Smooth muscle cell (in vitro differentiated cells): ENCODE data around the gene USP20. TPM values are rescaled to one million over a fixed set of nuclear protein-coding genes. Genes with fewer than 3 reads are reported as not detected.
A peak's percentile ranks its signal among the peaks of the same experiment; 100 is the strongest.

Source experiments
- DNase-seq: peaks from one replicate; lab custom pipeline; 2025; ENCODE audit not compliant: unreplicated experiment; lab: John Stamatoyannopoulos, UW
- H2AFZ ChIP-seq: fragments of 200-600 bp; sonication (generic); 2 replicates; pipeline ENCODE4 v1.6.0; 2016; ENCODE audit warnings: antibody characterized with exemption, low read depth, mild to moderate bottlenecking
- H3F3A ChIP-seq: fragments of 200-600 bp; sonication (generic); 2 replicates; pipeline ENCODE4 v1.6.0; 2017; ENCODE audit warnings: antibody characterized with exemption, low read depth
- H3K27ac ChIP-seq: fragments of 200-600 bp; sonication (generic); 2 replicates; pipeline ENCODE4 v1.5.1; 2016; ENCODE audit warnings: low read depth, mild to moderate bottlenecking
- H3K27me3 ChIP-seq: fragments of 200-600 bp; sonication (generic); 2 replicates; pipeline ENCODE4 v1.6.1; 2016; ENCODE audit warnings: low read depth, mild to moderate bottlenecking
- H3K36me3 ChIP-seq: fragments of 200-600 bp; sonication (generic); 2 replicates; pipeline ENCODE4 v1.5.1; 2016; ENCODE audit warnings: low read depth
- H3K4me1 ChIP-seq: fragments of 200-600 bp; sonication (generic); 2 replicates; pipeline ENCODE4 v1.5.1; 2016; ENCODE audit warnings: low read depth
- H3K4me2 ChIP-seq: fragments of 200-600 bp; sonication (generic); 2 replicates; pipeline ENCODE4 v1.6.0; 2016; ENCODE audit warnings: mild to moderate bottlenecking
- H3K4me3 ChIP-seq: fragments of 200-600 bp; sonication (generic); 2 replicates; pipeline ENCODE4 v1.5.1; 2016; ENCODE audit warnings: mild to moderate bottlenecking
- H3K79me2 ChIP-seq: fragments of 200-600 bp; sonication (generic); 2 replicates; pipeline ENCODE4 v1.6.0; 2016; ENCODE audit warnings: low read depth, mild to moderate bottlenecking
- H3K9ac ChIP-seq: fragments of 200-600 bp; sonication (generic); 2 replicates; pipeline ENCODE4 v1.6.0; 2016; ENCODE audit warnings: low read depth
- H3K9me3 ChIP-seq: fragments of 200-600 bp; sonication (generic); replicated peaks from 2 replicates; pipeline ENCODE4 v1.5.1; 2016; ENCODE audit warnings: low read depth
- H4K20me1 ChIP-seq: fragments of 200-600 bp; sonication (generic); 2 replicates; pipeline ENCODE4 v1.6.0; 2016; ENCODE audit warnings: low read depth
- WGBS: methylation state at CpG from one replicate; pipeline ENCODE4 v1.1.7; 2016; ENCODE audit warnings: low lambda C conversion rate; 5-methylcytosine and 5-hydroxymethylcytosine counted together
- polyA plus RNA-seq: library from polyadenylated mRNA; unstranded; fragments of >200 nt; fragmentation: Nextera tagmentation; extraction: Ambion mirVana; gene quantifications from 2 replicates; pipeline ENCODE4 v1.2.1, GENCODE V29; 2016
- total RNA-seq: library from RNA; depleted of rRNA; stranded (reverse); fragments of >200 nt; gene quantifications from 2 replicates; pipeline ENCODE4 v1.2.3, GENCODE V29; 2014
- TF ChIP-seq, protein P1 (sequence below): fragments of 200-600 bp; sonication (generic); IDR thresholded peaks from 2 replicates; pipeline ENCODE4 v1.5.1; 2017; ENCODE audit warnings: borderline replicate concordance, mild to moderate bottlenecking, antibody characterized with exemption; ENCODE audit not compliant: insufficient read depth, poor library complexity, severe bottlenecking

The USP20 gene
- total and polyA plus RNA-seq, 2 experiments from 2014 or later = 14.6 to 29.7 TPM

DNA sequence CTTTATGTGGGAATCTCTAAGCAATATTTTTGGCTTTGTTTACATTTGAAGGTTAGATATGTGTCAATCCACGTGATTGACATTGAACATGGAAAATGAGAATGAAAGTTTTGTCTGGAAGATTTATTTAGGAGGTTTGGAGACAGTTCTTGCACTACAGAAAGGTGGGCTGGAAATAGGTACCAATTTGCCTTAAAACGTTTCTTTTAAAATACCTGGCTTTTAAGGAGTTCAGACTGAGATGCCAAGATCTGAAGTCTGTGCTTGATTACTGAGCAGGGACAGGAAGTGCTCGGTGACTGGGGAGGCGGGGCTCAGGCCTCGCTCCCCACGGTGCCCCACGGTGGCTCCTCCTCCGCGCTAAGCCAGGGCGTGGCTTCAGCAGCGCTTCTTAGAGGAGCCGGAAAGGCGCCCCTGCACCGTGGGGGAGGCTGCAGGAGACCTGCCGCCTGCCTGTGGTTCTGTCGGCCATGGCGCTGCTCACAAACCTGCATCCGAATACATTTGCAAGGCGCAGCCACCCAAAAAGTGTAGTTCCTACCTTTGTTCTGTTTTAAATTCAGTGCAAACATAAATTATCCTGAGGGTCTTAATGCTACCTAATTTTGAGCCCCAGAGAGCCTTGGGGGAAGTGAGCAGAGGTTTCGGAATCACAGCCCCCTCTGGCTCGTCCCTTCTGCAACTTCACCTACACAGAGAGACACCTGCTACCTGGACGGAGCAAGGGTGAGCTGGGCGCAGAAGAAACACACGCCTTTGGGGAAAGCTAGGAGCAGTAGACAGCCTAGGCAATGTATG is 49.2 kb downstream of the USP20 start:
- Histone ChIP-seq H3K4me2 (peak overlapping the region; percentile 81), H2AFZ (no peak overlapping the region), H3K27me3 (no peaks in the 10 kb centered on the region), H3K9me3 (no peaks in the 10 kb centered on the region), H3K36me3 (no peaks in the 10 kb centered on the region), H3K79me2 (no peaks in the 10 kb centered on the region), H3K4me3 (peak overlapping the region; percentile 33), H3K4me1 (peaks cover 23% of the 10 kb centered on the region), H3K9ac (no peak overlapping the region), H3F3A (no peaks in the 10 kb centered on the region), H4K20me1 (no peaks in the 10 kb centered on the region), H3K27ac (peak overlapping the region; percentile 28)
- WGBS = 23% methylated on average over 24 of the region's 24 CpGs
- TF ChIP-seq, protein P1, sequence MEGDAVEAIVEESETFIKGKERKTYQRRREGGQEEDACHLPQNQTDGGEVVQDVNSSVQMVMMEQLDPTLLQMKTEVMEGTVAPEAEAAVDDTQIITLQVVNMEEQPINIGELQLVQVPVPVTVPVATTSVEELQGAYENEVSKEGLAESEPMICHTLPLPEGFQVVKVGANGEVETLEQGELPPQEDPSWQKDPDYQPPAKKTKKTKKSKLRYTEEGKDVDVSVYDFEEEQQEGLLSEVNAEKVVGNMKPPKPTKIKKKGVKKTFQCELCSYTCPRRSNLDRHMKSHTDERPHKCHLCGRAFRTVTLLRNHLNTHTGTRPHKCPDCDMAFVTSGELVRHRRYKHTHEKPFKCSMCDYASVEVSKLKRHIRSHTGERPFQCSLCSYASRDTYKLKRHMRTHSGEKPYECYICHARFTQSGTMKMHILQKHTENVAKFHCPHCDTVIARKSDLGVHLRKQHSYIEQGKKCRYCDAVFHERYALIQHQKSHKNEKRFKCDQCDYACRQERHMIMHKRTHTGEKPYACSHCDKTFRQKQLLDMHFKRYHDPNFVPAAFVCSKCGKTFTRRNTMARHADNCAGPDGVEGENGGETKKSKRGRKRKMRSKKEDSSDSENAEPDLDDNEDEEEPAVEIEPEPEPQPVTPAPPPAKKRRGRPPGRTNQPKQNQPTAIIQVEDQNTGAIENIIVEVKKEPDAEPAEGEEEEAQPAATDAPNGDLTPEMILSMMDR = no peak
- peak; percentile 26 for DNase-seq

DNA sequence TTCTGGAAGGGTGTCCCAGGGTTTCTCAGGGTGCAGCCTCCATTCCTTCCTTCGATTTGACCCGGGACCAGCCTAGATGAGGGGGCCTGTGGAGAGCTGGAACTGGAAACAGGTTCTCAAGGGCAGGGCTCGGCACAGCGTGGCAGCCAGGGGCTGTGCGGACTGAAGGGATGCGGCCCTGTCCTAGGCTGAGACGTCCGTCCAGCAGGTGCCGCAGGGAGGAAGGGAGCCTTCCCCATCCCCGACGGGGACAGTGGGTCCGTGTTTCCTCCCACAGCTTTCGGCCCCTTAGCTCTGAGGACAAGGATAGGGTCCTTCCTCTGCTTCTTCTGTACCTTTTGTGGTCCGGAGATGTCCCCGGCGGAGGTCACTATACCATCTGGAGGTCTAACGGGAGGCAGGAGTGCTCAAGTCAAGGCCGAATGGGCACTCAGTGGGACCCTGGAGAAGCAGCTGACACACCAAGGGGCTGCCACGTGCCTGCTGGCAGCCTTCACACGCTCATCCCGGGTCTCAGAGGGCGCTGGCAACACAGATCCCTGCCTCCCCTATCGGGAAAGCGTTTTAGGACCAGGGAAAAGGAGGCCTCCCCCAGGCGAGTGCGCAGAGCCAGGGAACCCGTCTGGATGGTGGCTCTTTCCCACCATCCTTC is 49.9 kb downstream of the USP20 start:
- no peak for DNase-seq
- peaks cover 23% of the 10 kb centered on the region for H3K4me1 ChIP-seq
- H3K4me3 ChIP-seq = peak overlapping the region; percentile 27
- no peak overlapping the region for H2AFZ ChIP-seq
- no peaks in the 10 kb centered on the region for H3K79me2 ChIP-seq
- H3K27ac ChIP-seq = peak overlapping the region; percentile 22
- H3K9me3 ChIP-seq = no peaks in the 10 kb centered on the region
- TF ChIP-seq, protein P1 = peak; percentile 4
- no peaks in the 10 kb centered on the region for H4K20me1 ChIP-seq
- H3K9ac ChIP-seq = no peak overlapping the region
- no peaks in the 10 kb centered on the region for H3F3A ChIP-seq
- no peaks in the 10 kb centered on the region for H3K27me3 ChIP-seq
- H3K4me2 ChIP-seq = peak overlapping the region; percentile 81
- no peaks in the 10 kb centered on the region for H3K36me3 ChIP-seq
- 62% methylated on average over 27 of the region's 27 CpGs for WGBS

DNA sequence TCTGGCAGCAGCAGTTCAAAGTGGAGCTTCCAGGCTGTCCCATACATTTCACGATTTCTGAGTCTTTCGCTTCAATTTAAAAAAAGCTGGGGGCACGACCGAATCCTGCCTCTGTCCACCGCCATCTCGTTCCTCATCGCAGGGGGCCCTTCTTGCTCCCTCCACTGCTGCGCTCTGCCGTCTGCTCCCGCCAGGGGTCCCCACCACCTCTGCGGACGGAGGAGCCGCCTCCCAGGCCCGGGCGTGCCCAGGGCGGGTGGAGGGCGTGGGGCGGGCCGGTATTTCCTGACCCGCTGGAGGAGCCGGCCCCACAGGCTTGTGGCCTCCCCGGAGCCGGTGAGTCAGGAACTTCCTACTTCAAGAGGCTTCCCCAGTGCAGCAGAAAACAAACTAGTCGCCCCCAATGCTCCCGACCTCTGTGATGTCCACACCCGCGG is 50.4 kb downstream of the USP20 start:
- Histone ChIP-seq H3K27ac (peak overlapping the region; percentile 73), H3K4me1 (peaks cover 23% of the 10 kb centered on the region), H3K27me3 (no peaks in the 10 kb centered on the region), H3K9me3 (no peaks in the 10 kb centered on the region), H3K36me3 (no peaks in the 10 kb centered on the region), H2AFZ (no peak overlapping the region), H3F3A (no peaks in the 10 kb centered on the region), H3K79me2 (no peaks in the 10 kb centered on the region), H3K9ac (no peak overlapping the region), H3K4me3 (peak overlapping the region; percentile 38), H3K4me2 (peak overlapping the region; percentile 82), H4K20me1 (no peaks in the 10 kb centered on the region)
- peak; percentile 83 for DNase-seq
- 3% methylated on average over 25 of the region's 27 CpGs for WGBS
- TF ChIP-seq, protein P1 = peak; percentile 86
